ENCODE data around the gene MMP1. TPM values are rescaled to one million over a fixed set of nuclear protein-coding genes. Genes with fewer than 3 reads are reported as not detected.

The MMP1 gene
- polyA plus RNA-seq, 1 experiment: 233 TPM

GRCh38 chr11:102809971-102810370 lies 12.0 kb upstream of the MMP1 start:
- no peaks in the 10 kb centered on the region for H3K36me3 ChIP-seq (ENCODE audit: control insufficient read depth, insufficient read depth, low read length)
- TF ChIP-seq CTCF (IDR thresholded peaks at IDR 0.05; ENCODE audit: insufficient read depth, low read depth, low read length): no peak
- ChIA-PET POLR2A (no interaction called here), CTCF (interaction anchor here (0.7 to 2.6 kb wide), 15 partner anchors 12 to 290 kb away, joined by 3 to 25 read pairs (median 4); partner anchors contain the start of gene MMP1)
- H3K27me3 ChIP-seq (ENCODE audit: control insufficient read depth, insufficient read depth, low read length): no peaks in the 10 kb centered on the region
- H3K4me3 ChIP-seq (ENCODE audit: low read depth, low read length): no peak overlapping the region
- DNase-seq (ENCODE audit: low read depth): no peak

GRCh38 chr11:102807921-102808320 lies 10.0 kb upstream of the MMP1 start:
- CTCF ChIA-PET: interaction anchor here (1.3 kb wide), 1 partner anchor 24 kb away, joined by 5 read pairs; no protein-coding TSS in a partner anchor
- no peak for DNase-seq (ENCODE audit: low read depth)
- H3K27me3 ChIP-seq (ENCODE audit: control insufficient read depth, insufficient read depth, low read length): no peaks in the 10 kb centered on the region
- POLR2A ChIA-PET: no interaction called here
- no peak overlapping the region for H3K4me3 ChIP-seq (ENCODE audit: low read depth, low read length)
- TF ChIP-seq CTCF (IDR thresholded peaks at IDR 0.05; ENCODE audit: insufficient read depth, low read depth, low read length): peak; percentile 30
- H3K36me3 ChIP-seq (ENCODE audit: control insufficient read depth, insufficient read depth, low read length): no peaks in the 10 kb centered on the region

- Histone ChIP-seq H3K27me3 (ENCODE audit: control insufficient read depth, insufficient read depth, low read length) (no peaks in the 10 kb centered on the region), H3K4me3 (ENCODE audit: low read depth, low read length) (no peak overlapping the region), H3K36me3 (ENCODE audit: control insufficient read depth, insufficient read depth, low read length) (no peaks in the 10 kb centered on the region)
- DNase-seq (ENCODE audit: low read depth): peak; percentile 22
- TF ChIP-seq CTCF (IDR thresholded peaks at IDR 0.05; ENCODE audit: insufficient read depth, low read depth, low read length): no peak
- ChIA-PET POLR2A (no interaction called here), CTCF (interaction anchor here (0.9 to 1.2 kb wide), 2 partner anchors 23 to 73 kb away, joined by 4 read pairs; no protein-coding TSS in a partner anchor)
Observed at GRCh38 chr11:102806296-102806695, 8.3 kb upstream of the MMP1 start.

GRCh38 chr11:102802341-102802740 lies 4.4 kb upstream of the MMP1 start:
- CTCF ChIA-PET: interaction anchor here (0.7 to 1.9 kb wide), 4 partner anchors 22 to 118 kb away, joined by 3 to 5 read pairs (median 3); partner anchors contain the start of gene MMP3
- POLR2A ChIA-PET: interaction anchor here (0.6 kb wide), 1 partner anchor 169 kb away, joined by 3 read pairs; no protein-coding TSS in a partner anchor
- peak; percentile 86 for DNase-seq (ENCODE audit: low read depth)
- no peaks in the 10 kb centered on the region for H3K27me3 ChIP-seq (ENCODE audit: control insufficient read depth, insufficient read depth, low read length)
- no peaks in the 10 kb centered on the region for H3K36me3 ChIP-seq (ENCODE audit: control insufficient read depth, insufficient read depth, low read length)
- no peak for TF ChIP-seq CTCF (IDR thresholded peaks at IDR 0.05; ENCODE audit: insufficient read depth, low read depth, low read length)
- no peak overlapping the region for H3K4me3 ChIP-seq (ENCODE audit: low read depth, low read length)

- POLR2A ChIA-PET: no interaction called here
- Histone ChIP-seq H3K27me3 (ENCODE audit: control insufficient read depth, insufficient read depth, low read length) (no peaks in the 10 kb centered on the region), H3K36me3 (ENCODE audit: control insufficient read depth, insufficient read depth, low read length) (no peaks in the 10 kb centered on the region), H3K4me3 (ENCODE audit: low read depth, low read length) (no peak overlapping the region)
- CTCF ChIA-PET: interaction anchor here (0.6 to 0.9 kb wide), 2 partner anchors 20 to 52 kb away, joined by 3 to 4 read pairs; partner anchors contain the start of gene MMP10
- DNase-seq (ENCODE audit: low read depth): no peak
- no peak for TF ChIP-seq CTCF (IDR thresholded peaks at IDR 0.05; ENCODE audit: insufficient read depth, low read depth, low read length)
Observed at GRCh38 chr11:102800767-102801166, 2.8 kb upstream of the MMP1 start.

Measured in BJ (cell line).